GM18498 (cell line): ENCODE data around the gene LINC00305.

Source experiments
- ATAC-seq: cut with Tn5 transposase; IDR thresholded peaks from one replicate; pipeline ENCODE4 v1.9.1; 2021; ENCODE audit warnings: mild to moderate bottlenecking, moderate library complexity; ENCODE audit not compliant: unreplicated experiment

Gene LINC00305

DNA sequence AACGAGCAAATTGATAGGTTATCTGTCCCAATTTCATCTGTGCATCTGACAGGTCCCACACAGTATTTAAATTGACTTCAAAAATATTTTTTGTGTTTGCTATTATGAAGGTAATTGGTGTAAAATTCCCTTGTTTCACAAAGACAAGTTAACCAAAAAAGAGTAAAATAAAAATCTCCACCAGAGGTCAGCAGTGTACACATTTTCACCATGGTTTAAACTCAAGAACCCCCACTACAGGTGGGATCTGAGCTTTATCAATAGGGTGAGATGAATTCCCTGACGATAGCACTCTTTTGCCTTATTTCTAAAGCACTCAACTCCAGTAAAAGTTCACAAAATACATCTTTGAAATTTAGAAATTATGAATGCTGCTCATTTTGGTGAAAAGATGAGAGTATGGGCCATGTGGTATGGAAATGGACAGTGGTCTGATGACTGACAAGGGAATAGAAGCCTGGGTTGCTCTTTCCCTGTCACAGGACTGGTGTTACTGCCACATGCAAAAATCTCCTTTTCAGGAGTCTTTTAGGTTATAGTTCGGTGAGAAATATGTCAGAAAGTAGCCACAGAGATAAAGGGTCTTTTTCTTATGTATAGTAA lies 111.0 kb downstream of the LINC00305 start:
- ATAC-seq, result peak; percentile 71

GRCh38 chr18:64032312-64032711 lies 116.6 kb downstream of the LINC00305 start:
- ATAC-seq, result no peak

GRCh38 chr18:64031411-64031810 lies 117.5 kb downstream of the LINC00305 start:
- no peak for ATAC-seq
